SK-N-SH treated with all-trans-retinoic acid at 6 μM for 48 hours (cell line): ENCODE measurements around the gene SMPD3.

ENCODE experiments used
- ATAC-seq: fragments of 200-7000 bp; cut with Tn5 transposase; 3 replicates; pipeline ENCODE4 v1.9.1; 2020; ENCODE audit warnings: mild to moderate bottlenecking, moderate library complexity
- ARNTL ChIP-seq: fragments of 450-650 bp; formaldehyde crosslinking; IDR thresholded peaks from 2 replicates; pipeline ENCODE4 v1.5.0; 2020; ENCODE audit warnings: low read depth, mild to moderate bottlenecking, moderate library complexity, borderline replicate concordance
- BACH2 ChIP-seq: fragments of 250-450 bp; sonication (Bioruptor Pico); IDR thresholded peaks from 2 replicates; pipeline ENCODE4 v1.9.0; 2021; ENCODE audit warnings: mild to moderate bottlenecking, borderline replicate concordance
- CSDC2 ChIP-seq: fragments of 250-450 bp; sonication (Bioruptor Pico); IDR thresholded peaks from 2 replicates; pipeline ENCODE4 v1.5.0; 2020; ENCODE audit warnings: mild to moderate bottlenecking, moderate library complexity
- ESRRG ChIP-seq: fragments of 250-450 bp; sonication (Bioruptor Pico); IDR thresholded peaks from 2 replicates; pipeline ENCODE4 v1.6.1; 2021; ENCODE audit warnings: mild to moderate bottlenecking
- GLIS3 ChIP-seq: fragments of 250-450 bp; sonication (Bioruptor Pico); IDR thresholded peaks from 2 replicates; pipeline ENCODE4 v1.5.0; 2020; ENCODE audit warnings: mild to moderate bottlenecking, moderate library complexity
- ISL1 ChIP-seq: fragments of 250-450 bp; sonication (Bioruptor Pico); IDR thresholded peaks from 2 replicates; pipeline ENCODE4 v2.1.2; 2022; ENCODE audit warnings: mild to moderate bottlenecking, moderate library complexity
- OSR1 ChIP-seq: fragments of 250-450 bp; sonication (Bioruptor Pico); IDR thresholded peaks from 2 replicates; pipeline ENCODE4 v1.8.0; 2022; ENCODE audit warnings: moderate library complexity, mild to moderate bottlenecking, inconsistent platforms
- PPARA ChIP-seq: fragments of 250-450 bp; sonication (Bioruptor Pico); IDR thresholded peaks from 2 replicates; pipeline ENCODE4 v1.5.0; 2020; ENCODE audit warnings: mild to moderate bottlenecking, borderline replicate concordance
- RARB ChIP-seq: fragments of 250-450 bp; sonication (Bioruptor Pico); IDR thresholded peaks from 2 replicates; pipeline ENCODE4 v1.8.0; 2021; ENCODE audit warnings: mild to moderate bottlenecking, moderate library complexity
- SNAI2 ChIP-seq: fragments of 250-450 bp; sonication (Bioruptor Pico); IDR thresholded peaks from 2 replicates; pipeline ENCODE4 v1.5.0; 2020; ENCODE audit warnings: mild to moderate bottlenecking, moderate library complexity
- TCF4 ChIP-seq: fragments of 250-450 bp; sonication (Bioruptor Pico); IDR thresholded peaks from 2 replicates; pipeline ENCODE4 v1.8.0; 2021; ENCODE audit warnings: mild to moderate bottlenecking, moderate library complexity, borderline replicate concordance
- TOX ChIP-seq: fragments of 250-450 bp; sonication (Bioruptor Pico); IDR thresholded peaks from 2 replicates; pipeline ENCODE4 v1.8.0; 2021; ENCODE audit warnings: mild to moderate bottlenecking, moderate library complexity, borderline replicate concordance
- ZC3H10 ChIP-seq: fragments of 250-450 bp; sonication (Bioruptor Pico); IDR thresholded peaks from 2 replicates; pipeline ENCODE4 v1.5.1; 2021; ENCODE audit warnings: mild to moderate bottlenecking, moderate library complexity
- ZFP3 ChIP-seq: fragments of 250-450 bp; sonication (Bioruptor Pico); IDR thresholded peaks from 2 replicates; pipeline ENCODE4 v1.5.0; 2020; ENCODE audit warnings: mild to moderate bottlenecking, moderate library complexity
- ZFP30 ChIP-seq: fragments of 450-650 bp; formaldehyde crosslinking; IDR thresholded peaks from 2 replicates; pipeline ENCODE4 v1.5.0; 2022; ENCODE audit warnings: mild to moderate bottlenecking, moderate library complexity
- ZNF8 ChIP-seq: fragments of 450-650 bp; formaldehyde crosslinking; IDR thresholded peaks from 2 replicates; pipeline ENCODE4 v1.5.0; 2020; ENCODE audit warnings: mild to moderate bottlenecking, moderate library complexity
- TF ChIP-seq, protein P1 (sequence below): fragments of 250-450 bp; sonication (Bioruptor Pico); IDR thresholded peaks from 2 replicates; pipeline ENCODE4 v1.5.1; 2020; ENCODE audit warnings: low read depth, mild to moderate bottlenecking, moderate library complexity
- TF ChIP-seq, protein P2 (sequence below): fragments of 250-450 bp; sonication (Bioruptor Pico); IDR thresholded peaks from 2 replicates; pipeline ENCODE4 v1.5.1; 2021; ENCODE audit warnings: mild to moderate bottlenecking, moderate library complexity
- TF ChIP-seq, protein P3 (sequence below): fragments of 250-450 bp; sonication (Bioruptor Pico); IDR thresholded peaks from 2 replicates; pipeline ENCODE4 v1.8.0; 2020; ENCODE audit warnings: mild to moderate bottlenecking, moderate library complexity, borderline replicate concordance
- TF ChIP-seq, protein P4 (sequence below): fragments of 250-450 bp; sonication (Bioruptor Pico); IDR thresholded peaks from 2 replicates; pipeline ENCODE4 v1.8.0; 2021; ENCODE audit warnings: low read depth, mild to moderate bottlenecking, moderate library complexity, borderline replicate concordance
- TF ChIP-seq, protein P5 (sequence below): fragments of 250-450 bp; sonication (Bioruptor Pico); IDR thresholded peaks from 2 replicates; pipeline ENCODE4 v1.5.0; 2020; ENCODE audit warnings: mild to moderate bottlenecking, moderate library complexity

Gene SMPD3

DNA sequence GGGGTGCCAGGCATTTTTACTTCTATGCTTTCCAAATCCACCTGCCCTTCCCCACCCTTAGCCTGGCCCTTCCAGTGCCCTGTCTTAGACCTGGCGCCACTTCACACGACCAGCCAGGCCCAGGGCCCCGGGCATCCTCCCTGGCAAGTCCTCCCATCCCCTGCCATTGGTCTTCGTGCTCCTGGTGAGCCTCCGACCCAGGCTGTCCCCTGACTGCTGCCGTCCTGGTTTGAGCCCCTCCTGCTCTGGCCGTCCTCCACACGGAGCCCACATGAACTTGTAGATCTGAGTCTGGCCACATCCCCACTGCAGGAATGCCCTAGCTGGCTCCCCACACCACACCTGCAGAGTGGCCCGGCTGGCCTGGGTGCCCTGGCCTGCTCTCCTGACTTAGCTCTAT is 93.5 kb downstream of the SMPD3 start:
- ATAC-seq, result no peak
- TF ChIP-seq TOX (CRISPR knock-in tag), result no peak
- TF ChIP-seq, protein P1, sequence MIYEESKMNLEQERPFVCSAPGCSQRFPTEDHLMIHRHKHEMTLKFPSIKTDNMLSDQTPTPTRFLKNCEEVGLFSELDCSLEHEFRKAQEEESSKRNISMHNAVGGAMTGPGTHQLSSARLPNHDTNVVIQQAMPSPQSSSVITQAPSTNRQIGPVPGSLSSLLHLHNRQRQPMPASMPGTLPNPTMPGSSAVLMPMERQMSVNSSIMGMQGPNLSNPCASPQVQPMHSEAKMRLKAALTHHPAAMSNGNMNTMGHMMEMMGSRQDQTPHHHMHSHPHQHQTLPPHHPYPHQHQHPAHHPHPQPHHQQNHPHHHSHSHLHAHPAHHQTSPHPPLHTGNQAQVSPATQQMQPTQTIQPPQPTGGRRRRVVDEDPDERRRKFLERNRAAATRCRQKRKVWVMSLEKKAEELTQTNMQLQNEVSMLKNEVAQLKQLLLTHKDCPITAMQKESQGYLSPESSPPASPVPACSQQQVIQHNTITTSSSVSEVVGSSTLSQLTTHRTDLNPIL (CRISPR knock-in tag), result no peak
- no peak for TF ChIP-seq SNAI2 (CRISPR knock-in tag)
- no peak for TF ChIP-seq PPARA (CRISPR knock-in tag)
- TF ChIP-seq ESRRG (CRISPR knock-in tag), result no peak
- TF ChIP-seq, protein P2, sequence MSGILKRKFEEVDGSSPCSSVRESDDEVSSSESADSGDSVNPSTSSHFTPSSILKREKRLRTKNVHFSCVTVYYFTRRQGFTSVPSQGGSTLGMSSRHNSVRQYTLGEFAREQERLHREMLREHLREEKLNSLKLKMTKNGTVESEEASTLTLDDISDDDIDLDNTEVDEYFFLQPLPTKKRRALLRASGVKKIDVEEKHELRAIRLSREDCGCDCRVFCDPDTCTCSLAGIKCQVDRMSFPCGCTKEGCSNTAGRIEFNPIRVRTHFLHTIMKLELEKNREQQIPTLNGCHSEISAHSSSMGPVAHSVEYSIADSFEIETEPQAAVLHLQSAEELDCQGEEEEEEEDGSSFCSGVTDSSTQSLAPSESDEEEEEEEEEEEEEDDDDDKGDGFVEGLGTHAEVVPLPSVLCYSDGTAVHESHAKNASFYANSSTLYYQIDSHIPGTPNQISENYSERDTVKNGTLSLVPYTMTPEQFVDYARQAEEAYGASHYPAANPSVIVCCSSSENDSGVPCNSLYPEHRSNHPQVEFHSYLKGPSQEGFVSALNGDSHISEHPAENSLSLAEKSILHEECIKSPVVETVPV (CRISPR knock-in tag), result no peak
- no peak for TF ChIP-seq ISL1 (CRISPR knock-in tag)
- TF ChIP-seq, protein P3, sequence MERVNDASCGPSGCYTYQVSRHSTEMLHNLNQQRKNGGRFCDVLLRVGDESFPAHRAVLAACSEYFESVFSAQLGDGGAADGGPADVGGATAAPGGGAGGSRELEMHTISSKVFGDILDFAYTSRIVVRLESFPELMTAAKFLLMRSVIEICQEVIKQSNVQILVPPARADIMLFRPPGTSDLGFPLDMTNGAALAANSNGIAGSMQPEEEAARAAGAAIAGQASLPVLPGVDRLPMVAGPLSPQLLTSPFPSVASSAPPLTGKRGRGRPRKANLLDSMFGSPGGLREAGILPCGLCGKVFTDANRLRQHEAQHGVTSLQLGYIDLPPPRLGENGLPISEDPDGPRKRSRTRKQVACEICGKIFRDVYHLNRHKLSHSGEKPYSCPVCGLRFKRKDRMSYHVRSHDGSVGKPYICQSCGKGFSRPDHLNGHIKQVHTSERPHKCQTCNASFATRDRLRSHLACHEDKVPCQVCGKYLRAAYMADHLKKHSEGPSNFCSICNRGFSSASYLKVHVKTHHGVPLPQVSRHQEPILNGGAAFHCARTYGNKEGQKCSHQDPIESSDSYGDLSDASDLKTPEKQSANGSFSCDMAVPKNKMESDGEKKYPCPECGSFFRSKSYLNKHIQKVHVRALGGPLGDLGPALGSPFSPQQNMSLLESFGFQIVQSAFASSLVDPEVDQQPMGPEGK (CRISPR knock-in tag), result no peak
- TF ChIP-seq RARB, result no peak
- TF ChIP-seq ZFP30 (CRISPR knock-in tag), result no peak
- TF ChIP-seq OSR1, result no peak
- TF ChIP-seq TCF4 (CRISPR knock-in tag), result no peak
- TF ChIP-seq ZFP3 (CRISPR knock-in tag), result no peak
- no peak for TF ChIP-seq BACH2 (CRISPR knock-in tag)
- no peak for TF ChIP-seq ARNTL (CRISPR knock-in tag)
- TF ChIP-seq GLIS3 (CRISPR knock-in tag), result no peak

DNA sequence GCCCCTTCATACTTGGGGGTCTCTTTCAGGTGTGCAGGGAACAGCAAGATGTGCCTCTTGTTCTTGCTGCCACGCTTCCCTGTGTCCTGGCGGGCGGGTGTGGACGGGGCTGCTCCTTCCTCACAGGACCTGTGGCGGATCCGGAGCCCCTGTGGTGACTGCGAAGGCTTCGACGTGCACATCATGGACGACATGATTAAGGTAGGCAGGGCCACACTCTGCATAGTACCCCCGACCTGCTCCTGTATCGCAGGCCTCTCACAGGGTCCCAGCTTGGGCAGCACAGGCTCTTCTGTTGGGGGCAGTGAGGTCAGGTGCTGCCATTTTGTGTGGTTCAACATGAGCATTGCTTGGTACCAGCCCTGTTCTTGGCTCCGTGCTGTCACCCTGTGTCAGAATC is 94.9 kb downstream of the SMPD3 start:
- TF ChIP-seq OSR1 (no peak), ARNTL (CRISPR knock-in tag) (no peak), CSDC2 (CRISPR knock-in tag) (no peak), ZC3H10 (CRISPR knock-in tag) (no peak), ESRRG (CRISPR knock-in tag) (no peak), ZFP3 (CRISPR knock-in tag) (no peak), ZNF8 (no peak), ZFP30 (CRISPR knock-in tag) (no peak), BACH2 (CRISPR knock-in tag) (no peak)
- TF ChIP-seq, protein P2 (CRISPR knock-in tag), result no peak
- TF ChIP-seq, protein P4, sequence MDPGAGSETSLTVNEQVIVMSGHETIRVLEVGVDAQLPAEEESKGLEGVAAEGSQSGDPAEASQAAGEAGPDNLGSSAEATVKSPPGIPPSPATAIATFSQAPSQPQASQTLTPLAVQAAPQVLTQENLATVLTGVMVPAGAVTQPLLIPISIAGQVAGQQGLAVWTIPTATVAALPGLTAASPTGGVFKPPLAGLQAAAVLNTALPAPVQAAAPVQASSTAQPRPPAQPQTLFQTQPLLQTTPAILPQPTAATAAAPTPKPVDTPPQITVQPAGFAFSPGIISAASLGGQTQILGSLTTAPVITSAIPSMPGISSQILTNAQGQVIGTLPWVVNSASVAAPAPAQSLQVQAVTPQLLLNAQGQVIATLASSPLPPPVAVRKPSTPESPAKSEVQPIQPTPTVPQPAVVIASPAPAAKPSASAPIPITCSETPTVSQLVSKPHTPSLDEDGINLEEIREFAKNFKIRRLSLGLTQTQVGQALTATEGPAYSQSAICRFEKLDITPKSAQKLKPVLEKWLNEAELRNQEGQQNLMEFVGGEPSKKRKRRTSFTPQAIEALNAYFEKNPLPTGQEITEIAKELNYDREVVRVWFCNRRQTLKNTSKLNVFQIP (CRISPR knock-in tag), result no peak
- TF ChIP-seq, protein P5, sequence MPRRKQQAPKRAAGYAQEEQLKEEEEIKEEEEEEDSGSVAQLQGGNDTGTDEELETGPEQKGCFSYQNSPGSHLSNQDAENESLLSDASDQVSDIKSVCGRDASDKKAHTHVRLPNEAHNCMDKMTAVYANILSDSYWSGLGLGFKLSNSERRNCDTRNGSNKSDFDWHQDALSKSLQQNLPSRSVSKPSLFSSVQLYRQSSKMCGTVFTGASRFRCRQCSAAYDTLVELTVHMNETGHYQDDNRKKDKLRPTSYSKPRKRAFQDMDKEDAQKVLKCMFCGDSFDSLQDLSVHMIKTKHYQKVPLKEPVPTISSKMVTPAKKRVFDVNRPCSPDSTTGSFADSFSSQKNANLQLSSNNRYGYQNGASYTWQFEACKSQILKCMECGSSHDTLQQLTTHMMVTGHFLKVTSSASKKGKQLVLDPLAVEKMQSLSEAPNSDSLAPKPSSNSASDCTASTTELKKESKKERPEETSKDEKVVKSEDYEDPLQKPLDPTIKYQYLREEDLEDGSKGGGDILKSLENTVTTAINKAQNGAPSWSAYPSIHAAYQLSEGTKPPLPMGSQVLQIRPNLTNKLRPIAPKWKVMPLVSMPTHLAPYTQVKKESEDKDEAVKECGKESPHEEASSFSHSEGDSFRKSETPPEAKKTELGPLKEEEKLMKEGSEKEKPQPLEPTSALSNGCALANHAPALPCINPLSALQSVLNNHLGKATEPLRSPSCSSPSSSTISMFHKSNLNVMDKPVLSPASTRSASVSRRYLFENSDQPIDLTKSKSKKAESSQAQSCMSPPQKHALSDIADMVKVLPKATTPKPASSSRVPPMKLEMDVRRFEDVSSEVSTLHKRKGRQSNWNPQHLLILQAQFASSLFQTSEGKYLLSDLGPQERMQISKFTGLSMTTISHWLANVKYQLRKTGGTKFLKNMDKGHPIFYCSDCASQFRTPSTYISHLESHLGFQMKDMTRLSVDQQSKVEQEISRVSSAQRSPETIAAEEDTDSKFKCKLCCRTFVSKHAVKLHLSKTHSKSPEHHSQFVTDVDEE, result no peak
- TF ChIP-seq, protein P1 (CRISPR knock-in tag), result no peak
- ATAC-seq, result no peak
